Testis (tissue), 2 donors: ENCODE data around the gene CDH5.

Experiments
- POLR2A ChIP-seq: fragments of 450-650 bp; IDR thresholded peaks from one replicate; pipeline ENCODE4 v1.6.1; 2017; ENCODE audit warnings: antibody characterized with exemption, mild to moderate bottlenecking, moderate library complexity
- TF ChIP-seq, protein P1 (sequence below), 3 experiments: fragments of 450-650 bp in 2 of 3; fragments of 200-600 bp in 1 of 3; sonication (generic) in 1 of 3; IDR thresholded peaks; one replicate each; pipeline ENCODE4 v1.5.1; 2016 to 2019; ENCODE audit warnings: antibody characterized with exemption in 3 of 3, mild to moderate bottlenecking in 2 of 3, moderate library complexity in 1 of 3

- TF ChIP-seq POLR2A, result no peak
- TF ChIP-seq, protein P1, sequence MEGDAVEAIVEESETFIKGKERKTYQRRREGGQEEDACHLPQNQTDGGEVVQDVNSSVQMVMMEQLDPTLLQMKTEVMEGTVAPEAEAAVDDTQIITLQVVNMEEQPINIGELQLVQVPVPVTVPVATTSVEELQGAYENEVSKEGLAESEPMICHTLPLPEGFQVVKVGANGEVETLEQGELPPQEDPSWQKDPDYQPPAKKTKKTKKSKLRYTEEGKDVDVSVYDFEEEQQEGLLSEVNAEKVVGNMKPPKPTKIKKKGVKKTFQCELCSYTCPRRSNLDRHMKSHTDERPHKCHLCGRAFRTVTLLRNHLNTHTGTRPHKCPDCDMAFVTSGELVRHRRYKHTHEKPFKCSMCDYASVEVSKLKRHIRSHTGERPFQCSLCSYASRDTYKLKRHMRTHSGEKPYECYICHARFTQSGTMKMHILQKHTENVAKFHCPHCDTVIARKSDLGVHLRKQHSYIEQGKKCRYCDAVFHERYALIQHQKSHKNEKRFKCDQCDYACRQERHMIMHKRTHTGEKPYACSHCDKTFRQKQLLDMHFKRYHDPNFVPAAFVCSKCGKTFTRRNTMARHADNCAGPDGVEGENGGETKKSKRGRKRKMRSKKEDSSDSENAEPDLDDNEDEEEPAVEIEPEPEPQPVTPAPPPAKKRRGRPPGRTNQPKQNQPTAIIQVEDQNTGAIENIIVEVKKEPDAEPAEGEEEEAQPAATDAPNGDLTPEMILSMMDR (IDR thresholded peaks at IDR 0.05), result no peak
Measured at GRCh38 chr16:66372078-66372897, 5.8 kb downstream of the CDH5 start.
